G401.6 (cell line): Measurements from ENCODE around the gene C3orf18.

Source experiments
- FAIRE-seq: peaks from 2 replicates; lab custom pipeline; 2012; peaks lifted over from hg19 to GRCh38; lab: Jason Lieb, UNC

The C3orf18 gene

DNA sequence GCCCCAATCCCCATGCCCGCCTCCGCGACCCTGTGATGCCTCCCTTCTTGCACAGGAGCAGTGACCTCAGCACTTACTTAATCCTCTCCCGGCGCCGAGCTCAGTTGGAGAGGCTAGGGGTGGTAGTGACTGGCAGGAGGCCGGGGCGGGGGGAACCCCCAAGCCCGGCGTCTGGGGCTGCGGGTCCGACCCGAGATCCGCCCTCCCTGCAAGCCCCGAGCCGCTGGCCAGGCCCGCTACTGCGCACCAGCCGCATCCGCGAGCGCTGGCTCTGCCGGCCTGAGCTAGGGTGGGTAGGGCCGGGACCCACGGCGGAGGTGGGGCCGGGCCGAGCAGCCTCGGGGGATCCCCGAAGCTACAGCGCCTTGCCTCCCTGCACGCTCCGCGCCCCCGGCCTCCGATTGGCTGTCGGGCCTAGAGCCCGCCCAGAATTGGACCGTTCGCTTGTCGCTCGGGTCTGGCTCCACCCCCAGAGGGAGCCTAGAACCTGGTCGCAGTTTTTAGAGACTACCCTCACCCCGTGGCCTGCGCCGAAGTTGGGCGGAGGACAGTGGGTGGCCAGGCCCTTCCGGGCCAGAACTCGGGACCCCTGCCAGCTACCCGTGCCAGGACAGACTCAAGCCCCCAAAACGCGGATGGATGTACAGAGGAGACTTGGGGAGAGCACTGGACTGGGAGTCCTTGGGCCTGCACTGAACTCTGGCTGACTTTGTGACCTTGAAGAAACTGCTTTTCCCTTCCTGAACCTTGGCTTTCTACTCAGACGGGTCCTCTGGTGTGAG, at the start of gene C3orf18:
Gene C3orf18 (minus strand): TSS at position 362 of the 782 bp plus-strand sequence. CDS start 2,048 bp downstream, outside the sequence.
- no peak for FAIRE-seq

DNA sequence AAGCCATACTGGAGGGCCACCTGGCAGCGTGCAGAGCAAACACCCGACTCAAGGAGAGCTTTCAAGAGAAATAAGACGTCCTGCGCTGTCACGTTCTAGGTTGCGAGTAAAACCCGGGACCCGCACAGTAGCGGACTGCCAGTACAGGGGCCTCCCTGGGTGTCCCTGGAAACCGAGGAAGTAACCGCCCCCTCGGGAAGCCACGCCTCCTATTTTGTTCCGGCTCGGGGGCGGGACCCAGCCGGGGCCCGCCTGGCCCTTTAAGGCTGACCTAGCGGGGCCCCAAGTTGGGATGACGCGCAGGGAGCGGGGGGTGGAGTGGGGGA, 49.2 kb upstream of the C3orf18 start:
- FAIRE-seq, result peak; percentile 91

DNA sequence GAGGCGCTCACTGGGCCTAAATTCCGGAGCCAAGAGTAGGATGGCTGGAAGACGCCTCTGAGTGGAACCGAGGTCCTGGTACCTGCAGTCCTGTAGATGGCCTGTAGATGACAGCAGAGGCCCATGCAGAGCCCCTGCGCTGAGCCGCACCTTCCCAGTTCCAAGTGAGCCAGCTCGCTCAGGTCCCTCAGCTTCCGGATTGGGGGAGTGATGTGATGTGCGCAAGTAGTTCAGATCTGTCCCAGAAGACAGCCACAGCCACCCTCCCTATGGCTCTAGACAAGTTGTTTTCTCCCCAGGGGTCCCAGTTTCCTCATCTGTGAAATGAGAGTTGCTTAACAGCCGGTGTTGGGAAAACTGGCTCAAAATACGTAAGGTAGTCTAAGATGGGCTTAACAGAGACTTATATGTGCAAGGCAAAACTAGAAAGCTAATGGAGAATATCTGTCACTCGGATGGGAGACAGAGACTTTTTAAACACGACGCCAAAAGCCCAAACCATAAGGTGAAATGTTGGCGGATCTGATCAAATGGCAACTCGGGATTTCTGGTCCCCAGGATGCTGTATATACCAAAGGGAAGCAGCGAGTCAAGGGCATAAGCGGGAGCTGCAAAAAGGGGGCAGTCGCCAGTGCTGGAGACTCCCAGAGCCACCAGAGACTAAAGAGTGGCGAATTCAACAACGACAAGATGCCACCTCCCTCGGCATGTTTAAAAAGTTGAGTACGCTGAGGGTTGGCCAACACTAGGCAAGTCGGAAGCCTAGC, 48.6 kb upstream of the C3orf18 start:
- FAIRE-seq, result peak; percentile 50

DNA sequence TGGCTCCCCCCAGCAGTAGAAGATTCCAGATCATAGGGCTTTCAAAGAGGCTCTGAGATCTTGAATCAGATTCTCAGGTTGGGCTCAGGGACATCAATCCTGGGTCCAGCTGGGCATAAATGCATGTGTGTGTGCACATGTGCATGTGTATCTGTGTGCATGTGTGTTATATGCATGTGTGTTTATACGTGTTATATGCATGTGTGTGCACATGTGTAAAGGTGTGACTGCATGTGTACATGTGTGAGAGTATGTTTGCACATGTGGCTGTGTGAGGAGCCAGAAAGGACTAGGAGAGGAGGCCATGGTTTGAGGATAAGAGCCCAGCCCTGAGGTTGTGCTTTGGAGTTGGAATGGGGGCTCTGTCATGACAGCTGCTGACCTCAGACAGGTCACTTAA, 47.6 kb upstream of the C3orf18 start:
- no peak for FAIRE-seq

DNA sequence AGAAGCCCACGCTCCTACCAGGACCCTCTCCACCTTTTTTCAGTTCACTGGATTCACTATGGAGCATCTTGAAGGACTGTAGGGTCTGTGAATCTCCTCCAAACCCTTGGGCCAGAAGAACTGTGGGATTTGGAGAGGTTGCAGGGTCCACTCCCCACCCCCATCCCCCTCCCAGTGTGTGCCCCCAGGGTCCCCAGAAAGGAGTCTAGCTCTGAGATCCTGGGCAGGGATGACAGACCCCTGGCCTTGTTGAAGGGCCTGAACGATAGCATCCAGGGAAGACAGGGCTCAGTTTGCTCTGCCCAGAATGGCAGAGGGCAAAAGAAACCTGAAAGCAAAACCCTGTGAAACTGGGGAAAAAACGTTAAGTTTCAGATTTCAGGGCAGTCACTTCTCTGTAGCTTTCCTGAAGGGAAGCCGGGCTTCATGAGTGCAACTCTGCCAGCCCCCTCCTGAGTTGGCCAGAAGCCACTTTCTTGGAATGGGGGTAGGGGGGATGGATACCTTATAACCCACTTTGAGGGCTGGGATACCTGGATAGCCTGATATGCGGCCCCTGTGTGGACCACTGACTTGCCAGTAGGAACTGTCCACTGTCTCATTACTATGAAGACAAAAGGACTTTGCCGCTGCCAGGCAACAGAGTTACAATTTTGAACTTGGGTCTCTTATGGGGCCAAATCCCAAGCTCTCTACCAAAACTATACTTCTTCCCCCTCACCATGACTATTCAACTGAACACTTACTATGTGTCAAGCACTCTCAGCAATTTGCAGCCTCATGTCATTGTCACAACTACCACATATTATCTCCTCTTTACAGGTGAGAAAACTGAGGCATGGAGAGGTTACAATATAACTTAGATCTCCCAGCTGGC, 45.7 kb upstream of the C3orf18 start:
- no peak for FAIRE-seq

DNA sequence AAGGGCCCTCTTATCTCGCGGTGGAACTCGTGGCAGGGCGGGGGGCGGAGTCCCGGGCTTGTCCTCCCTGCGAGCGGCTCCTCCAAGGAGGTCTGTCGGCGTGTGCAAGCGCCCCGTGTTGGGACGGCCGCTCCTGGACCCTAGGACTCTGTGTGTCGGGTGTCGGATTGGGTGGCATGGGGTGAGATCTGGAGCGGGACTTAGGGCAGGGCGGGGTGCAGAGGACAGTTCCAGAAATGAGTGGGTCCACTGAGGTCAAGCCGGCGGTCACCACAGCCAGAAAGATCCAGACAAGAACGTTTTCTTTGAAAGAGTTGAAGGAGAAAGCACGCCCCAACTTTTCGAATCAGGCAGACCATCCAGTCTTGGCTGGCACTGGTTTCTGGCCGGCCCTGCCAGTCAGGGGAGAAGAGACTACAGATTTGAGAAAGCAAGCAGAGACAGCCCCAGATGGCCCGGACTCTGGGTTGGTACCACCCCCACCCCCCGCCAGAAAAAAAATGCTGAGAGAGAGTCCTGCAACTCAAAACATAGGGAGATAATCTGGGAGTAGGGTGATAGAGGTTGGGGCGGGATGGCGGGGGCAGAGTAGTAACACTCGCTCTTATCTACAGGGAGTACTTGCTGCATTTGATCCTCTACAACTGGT, 44.8 kb upstream of the C3orf18 start:
- FAIRE-seq, result no peak

DNA sequence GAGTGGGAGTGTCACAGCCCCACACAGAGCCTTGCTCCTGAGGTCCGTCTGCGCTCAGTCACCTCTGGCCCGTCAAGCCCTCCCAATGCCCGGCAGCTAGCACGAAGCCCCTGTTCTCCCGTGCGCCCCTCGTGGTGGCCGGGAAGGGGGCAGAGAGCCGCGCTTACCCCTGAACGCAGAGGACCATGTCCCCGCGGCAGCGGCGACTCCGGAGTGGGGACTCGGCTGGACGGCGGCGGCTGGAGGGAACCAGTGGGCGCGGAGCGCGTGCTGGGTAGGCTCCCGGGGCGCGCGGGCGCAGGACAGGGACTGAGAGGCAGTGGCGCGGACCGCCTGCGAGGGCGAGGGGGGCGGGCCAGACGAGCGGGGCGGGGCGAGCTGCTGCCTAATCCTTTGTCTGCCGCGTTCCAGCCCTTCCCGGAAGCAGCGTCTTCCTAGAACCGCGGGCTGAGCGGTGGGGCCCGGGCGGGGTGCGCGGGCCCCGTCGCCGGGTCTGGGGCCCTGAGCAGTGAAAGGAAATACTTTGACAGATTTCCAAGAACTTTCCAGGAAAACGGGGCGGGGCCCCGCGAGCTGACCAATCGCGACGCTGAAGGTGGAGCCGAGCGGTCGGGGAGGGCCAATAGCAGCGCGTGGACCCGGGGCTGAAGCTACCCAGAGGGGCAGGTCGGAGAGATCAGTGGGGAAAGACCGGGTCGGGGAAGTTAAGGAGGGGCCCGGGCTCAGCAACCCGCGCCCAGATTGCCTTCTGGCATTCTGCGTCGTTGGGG, 44.1 kb upstream of the C3orf18 start, which contains the start of gene CISH:
Gene CISH (minus strand): TSS at position 311 of the 770 bp plus-strand sequence. CDS start 124 bp downstream, at position 187.
- peak; percentile 97 for FAIRE-seq

DNA sequence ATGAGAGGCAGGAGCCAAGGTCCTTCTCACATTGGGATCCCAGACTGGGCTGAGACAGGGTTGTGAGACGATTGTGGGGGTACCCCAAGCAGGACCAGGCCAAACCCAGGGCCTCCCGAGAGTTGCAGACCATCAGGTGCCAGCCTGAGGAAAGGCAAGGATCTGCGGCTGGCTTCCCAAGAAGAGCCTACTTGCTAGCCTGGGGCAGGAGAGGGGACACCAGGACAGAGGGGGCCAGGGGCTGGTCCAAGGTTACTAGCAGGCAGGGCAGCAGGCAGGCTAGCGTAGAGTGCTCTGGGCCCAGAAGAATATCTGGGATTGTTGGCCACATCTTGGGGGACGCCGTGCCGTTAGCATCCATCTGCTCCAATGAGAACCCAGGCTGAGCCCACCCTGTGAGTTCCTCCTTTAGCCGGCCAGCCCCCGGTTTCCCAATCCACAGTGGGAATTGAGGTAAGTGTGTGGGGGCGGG, 43.5 kb upstream of the C3orf18 start:
- FAIRE-seq, result no peak

DNA sequence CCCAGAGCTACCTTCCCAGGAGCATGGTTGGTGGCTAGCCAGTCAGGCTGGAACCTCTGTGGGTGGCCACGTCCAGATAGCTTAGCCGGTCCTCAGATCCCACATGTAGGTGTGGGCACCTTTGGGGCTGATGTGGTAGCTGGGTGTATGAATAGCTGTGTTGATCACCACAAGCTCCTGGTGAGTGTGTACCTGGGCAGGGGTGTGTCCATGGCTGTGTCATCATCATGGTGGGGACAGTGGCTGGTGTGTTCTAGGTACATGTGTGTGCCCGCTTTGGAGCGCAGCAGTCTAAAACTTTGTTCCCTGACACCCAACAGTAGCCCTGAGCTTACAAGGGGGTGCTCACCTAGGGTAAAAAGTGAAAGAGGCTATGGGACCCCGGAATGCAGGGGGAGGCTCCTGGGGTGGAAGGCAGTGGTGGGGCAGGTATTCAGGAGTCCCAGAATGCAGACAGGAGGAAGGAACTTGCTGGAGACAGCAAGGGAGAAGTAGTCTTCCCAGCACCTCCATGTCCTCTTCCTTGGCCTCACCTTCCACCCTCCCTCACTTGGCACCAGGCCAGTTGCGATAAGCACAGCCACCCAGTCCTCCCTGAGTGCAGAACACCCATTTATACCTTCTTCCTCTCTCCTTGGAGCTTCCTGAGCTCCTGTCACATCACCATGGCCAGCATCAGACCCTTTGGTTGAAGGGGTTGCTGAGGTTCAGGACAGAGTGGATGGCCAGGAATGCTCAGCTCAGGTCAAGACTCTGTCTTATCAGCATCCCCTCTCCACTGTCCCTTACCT, 42.8 kb upstream of the C3orf18 start:
- FAIRE-seq, result no peak

DNA sequence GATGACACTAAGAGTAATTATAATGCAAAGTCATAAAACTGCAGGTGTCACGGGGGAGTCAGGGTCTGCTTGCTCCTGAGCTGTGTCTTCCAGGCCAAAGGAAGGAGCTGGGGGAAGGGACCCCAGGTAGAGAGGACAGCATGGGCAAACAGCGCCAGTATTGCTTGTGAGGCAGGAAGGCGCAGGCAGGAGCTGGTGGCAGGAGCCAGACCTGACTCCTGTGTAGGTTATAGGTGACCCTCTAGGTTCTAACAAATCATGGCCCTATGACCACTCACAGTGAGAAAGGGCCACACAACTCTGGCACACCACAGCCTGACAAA, 42.2 kb upstream of the C3orf18 start:
- FAIRE-seq, result no peak

DNA sequence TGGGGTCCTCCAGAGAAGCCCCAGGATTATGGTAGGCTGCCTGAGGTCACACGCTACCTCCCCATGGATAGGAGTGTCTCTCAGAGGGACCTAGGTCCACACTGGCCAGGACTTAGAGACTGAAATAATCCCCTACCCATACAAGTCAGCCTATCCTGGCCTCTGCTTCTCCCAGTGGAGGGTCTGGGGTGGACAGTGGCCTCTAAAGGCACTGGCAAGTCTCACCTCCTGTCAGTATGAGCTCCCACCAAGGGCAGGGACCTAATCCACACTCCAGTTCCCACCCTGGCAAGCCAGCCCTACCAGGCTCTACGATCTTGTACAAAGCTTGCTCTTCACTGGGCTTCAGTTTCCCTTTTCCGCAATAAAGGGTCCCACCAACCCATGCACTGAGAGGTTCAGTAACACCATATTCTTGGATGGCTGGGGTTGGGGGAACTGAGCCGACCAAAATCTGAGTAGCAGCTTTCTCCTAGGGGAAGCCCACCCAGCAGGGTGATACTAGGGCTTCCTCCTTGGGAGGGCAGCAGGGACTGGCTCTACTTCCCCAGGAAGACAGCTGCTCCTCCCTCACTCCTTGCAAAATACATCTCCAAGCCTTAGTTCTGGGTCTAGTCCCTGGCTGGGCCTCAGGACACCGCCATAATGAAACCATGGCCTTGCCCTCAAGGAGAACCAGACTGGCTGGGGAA, 41.7 kb upstream of the C3orf18 start:
- FAIRE-seq, result no peak

DNA sequence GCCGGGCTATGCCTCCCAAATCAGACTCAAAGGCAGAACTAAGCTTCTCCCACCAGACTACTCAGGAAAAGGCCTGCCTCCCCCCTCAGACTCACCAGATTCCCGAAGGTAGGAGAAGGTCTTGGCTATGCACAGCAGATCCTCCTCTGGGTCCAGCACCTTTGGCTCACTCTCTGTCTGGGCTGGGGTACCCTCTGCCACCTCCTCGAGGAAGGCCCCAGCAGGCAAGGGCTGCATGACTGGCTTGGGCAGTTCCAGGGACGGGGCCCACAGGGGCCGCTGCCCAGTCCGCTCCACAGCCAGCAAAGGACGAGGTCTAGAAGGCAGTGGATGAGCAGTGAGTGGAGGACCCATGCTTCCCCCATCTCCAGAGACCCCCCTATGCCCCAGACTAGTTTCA, 40.7 kb upstream of the C3orf18 start:
- FAIRE-seq, result no peak

DNA sequence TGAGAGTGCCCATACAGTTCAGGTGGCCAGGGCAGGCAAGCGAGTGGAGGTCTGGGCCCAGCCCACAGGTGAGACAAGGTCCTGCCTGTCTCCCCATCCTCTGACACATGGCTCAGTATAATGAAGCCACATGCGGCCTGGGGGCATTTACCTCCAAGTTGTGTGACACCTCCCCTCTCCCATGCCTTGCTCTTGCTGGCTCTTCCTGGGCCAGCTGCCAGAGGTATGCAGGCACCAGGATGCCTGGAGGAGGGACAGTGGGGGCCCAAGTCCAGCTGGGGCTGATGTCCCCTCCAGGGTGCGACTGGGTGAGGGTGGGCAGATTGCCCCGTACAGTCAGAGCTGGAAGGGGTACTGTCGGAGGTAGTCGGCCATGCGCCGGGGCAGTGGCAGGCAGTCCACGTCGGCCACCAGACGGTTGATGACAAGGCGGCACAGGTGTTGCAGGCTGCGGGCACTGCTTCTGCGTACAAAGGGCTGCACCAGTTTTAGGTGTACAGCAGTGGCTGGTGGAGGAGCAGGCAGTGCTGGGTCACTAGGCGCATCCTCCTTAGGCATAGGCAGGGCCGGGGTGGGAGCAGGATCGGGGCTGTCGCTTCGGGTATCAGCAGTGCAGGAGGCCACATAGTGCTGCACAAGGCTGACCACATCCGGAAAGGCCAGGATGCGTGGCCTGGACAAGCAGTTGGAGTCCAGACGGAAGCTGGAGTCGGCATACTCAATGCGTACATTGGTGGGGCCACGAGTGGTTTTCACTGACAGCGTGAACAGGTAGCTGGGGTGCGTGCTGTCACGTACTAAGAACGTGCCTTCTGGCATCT, 39.9 kb upstream of the C3orf18 start:
- no peak for FAIRE-seq

DNA sequence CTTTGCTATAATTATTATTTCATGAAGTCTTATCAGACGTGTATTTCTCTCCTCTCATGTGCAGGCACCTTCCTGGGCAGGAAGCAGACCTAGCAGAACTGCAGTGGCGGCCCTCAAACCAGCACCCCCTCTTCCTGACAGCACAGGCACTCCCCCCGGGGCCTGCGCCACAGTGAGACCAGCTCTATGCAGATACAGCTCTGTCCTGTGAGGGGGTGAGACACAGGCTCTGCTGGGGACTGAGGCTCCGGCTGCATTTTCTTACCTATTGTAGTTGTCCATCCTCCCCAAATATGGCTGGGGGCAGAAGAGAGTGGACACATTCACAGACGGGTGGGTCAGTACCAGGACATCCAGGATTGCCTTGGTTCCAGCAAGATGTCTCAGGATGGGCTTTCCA, 39.0 kb upstream of the C3orf18 start:
- FAIRE-seq, result no peak

DNA sequence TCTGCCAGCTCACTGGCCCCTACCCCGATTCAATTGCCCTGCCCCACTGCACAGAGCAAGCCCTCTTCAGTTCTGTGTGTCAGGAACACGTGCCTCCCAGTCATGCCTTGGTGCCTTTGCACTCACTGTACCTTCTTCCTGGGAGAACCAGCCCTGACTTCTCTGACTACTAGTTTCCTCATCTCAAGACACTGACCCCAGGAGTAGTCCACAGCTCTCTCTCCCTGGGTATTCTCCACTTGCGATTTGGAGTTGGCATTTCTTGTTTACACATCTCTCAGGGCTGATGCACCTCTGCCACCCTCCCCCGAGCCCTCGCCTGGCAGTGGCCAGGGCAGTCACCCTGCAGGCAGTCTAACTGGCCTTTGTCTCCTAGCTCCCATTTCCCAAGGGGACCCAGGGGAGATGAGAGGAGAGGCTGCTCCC, 38.4 kb upstream of the C3orf18 start:
- no peak for FAIRE-seq

DNA sequence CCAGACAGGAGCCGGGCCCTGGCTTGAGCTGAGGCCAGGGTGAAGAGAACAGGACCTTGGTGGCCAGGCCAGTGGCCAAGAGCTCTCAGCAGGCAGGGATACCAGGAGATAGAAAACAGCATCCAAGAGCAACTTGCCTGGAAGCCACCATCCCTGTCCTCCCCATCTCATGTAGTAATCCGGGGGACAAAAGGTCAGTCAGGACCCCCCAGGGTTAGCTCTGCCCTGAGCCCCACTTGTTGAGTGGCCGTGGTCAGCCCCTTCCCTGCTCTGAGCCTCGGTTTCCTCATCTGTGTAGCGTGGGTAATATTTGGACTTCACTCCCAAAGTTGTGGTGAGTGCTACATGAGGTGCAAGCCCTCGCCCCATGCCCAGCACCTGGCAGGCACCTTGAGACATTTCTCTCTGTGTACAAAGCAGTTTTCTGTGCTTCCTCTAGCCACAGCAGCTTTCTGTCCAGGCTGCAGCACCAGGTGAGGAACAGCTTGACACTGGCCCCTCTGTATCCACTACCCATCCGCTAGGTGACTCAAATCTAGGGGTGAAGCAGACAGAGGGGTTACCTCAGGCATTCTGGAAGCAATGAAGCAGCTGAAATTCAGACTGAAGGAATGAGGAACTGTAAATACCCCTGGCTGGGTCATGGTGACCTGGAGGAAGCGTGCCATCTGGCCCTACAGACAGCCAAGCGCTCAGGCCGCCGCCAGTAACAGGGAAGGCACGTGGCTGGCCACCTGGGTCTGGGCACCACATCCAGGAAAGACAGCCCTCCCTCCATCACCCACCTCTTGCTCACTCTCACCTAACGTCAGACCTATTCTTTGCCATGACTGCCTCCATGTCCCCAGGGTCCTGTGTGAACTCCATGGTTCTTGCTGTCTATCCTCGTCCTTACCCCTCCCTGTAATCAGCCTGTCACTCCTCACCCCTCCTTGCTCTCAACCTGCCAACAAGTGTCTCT, 37.4 kb upstream of the C3orf18 start:
- no peak for FAIRE-seq

DNA sequence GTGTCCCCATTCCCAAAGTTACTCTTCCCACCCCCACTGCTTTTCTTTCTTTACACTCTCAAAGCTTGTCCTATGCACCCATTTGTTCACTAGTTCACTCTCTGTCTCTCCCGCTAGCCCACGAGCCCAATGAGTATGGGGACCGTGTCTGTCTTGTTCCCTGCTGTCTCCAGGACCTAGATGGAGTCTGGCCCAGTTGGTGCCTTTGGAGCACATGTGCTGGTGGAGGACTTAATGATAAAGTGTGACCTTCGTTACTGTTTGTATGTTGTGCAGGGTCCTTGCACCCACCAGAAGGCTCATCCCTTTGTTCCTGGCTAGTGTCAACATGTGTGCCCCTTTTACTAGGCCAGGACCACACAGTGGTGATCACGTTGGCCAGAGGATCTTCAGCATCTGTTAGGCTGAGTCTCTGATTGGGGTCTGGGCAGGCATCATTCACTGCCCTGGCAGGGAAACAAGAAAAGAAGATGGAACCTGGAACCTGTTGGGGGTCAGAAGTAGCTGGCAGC, 36.6 kb upstream of the C3orf18 start:
- no peak for FAIRE-seq
